Activated CD8-positive, alpha-beta T cell treated with anti-CD3 and anti-CD28 coated beads for 36 hours (primary cell): ENCODE measurements around the gene TLR8. TPM values are rescaled to one million over a fixed set of nuclear protein-coding genes. Genes with fewer than 3 reads are reported as not detected.

Experiments used
- ATAC-seq: fragments of 200-7000 bp; cut with Tn5 transposase; one replicate; pipeline ENCODE4 v1.10.0; 2021; ENCODE audit warnings: mild to moderate bottlenecking, moderate library complexity
- CTCF ChIA-PET: fragments of 350-600 bp; sonication (Branson Sonifier 250); formaldehyde crosslinking; loops from one replicate; lab custom pipeline; 2021; ENCODE audit warnings: antibody characterized with exemption; lab: Charles Lee
- POLR2A ChIA-PET: fragments of 350-600 bp; sonication (Branson Sonifier 250); formaldehyde crosslinking; loops from one replicate; lab custom pipeline; 2021; ENCODE audit warnings: antibody characterized with exemption; lab: Charles Lee
- DNase-seq: peaks from one replicate; pipeline ENCODE4 v3.0.0-alpha.2; 2020
- H3K27ac Mint-ChIP-seq: one replicate; pipeline ENCODE4 v1.8.0; 2021; ENCODE audit warnings: mild to moderate bottlenecking, mixed read lengths
- H3K27me3 Mint-ChIP-seq: one replicate; pipeline ENCODE4 v1.8.0; 2021; ENCODE audit warnings: mixed read lengths
- H3K36me3 Mint-ChIP-seq: one replicate; pipeline ENCODE4 v1.8.0; 2021; ENCODE audit warnings: low read depth, mixed read lengths
- H3K4me1 Mint-ChIP-seq: one replicate; pipeline ENCODE4 v1.8.0; 2021; ENCODE audit warnings: low read depth, mixed read lengths
- H3K4me3 Mint-ChIP-seq: one replicate; pipeline ENCODE4 v1.8.0; 2021; ENCODE audit warnings: mild to moderate bottlenecking, moderate library complexity, mixed read lengths
- H3K9me3 Mint-ChIP-seq: one replicate; pipeline ENCODE4 v1.8.0; 2021; ENCODE audit warnings: mixed read lengths
- CTCF ChIP-seq: fragments of 200-600 bp; IDR thresholded peaks from one replicate; pipeline ENCODE4 v1.8.0; 2022; ENCODE audit warnings: antibody characterized with exemption, mild to moderate bottlenecking
- intact Hi-C: fragments of 100-400 bp; cut with micrococcal nuclease; formaldehyde crosslinking; loops from one replicate; pipeline ENCODE4 v1.10.0; 2022
- total RNA-seq, 2 experiments: library from RNA; stranded (reverse); gene quantifications; one replicate each; pipeline ENCODE4 v1.2.3, GENCODE V29; 2021

Gene TLR8
- total RNA-seq, 2 experiments from 2014 or later = not detected

- no peak for TF ChIP-seq CTCF
- DNase-seq (no peak), ATAC-seq (no peak)
- intact Hi-C loops = no loop called here
- no peak overlapping the region for H3K27ac Mint-ChIP-seq
- peaks cover 8% of the 10 kb centered on the region for H3K4me1 Mint-ChIP-seq
- H3K27me3 Mint-ChIP-seq = peaks cover 3% of the 10 kb centered on the region
- CTCF ChIA-PET = interaction anchor here (0.9 kb wide), 1 partner anchor 24 kb away, joined by 6 read pairs; no protein-coding TSS in a partner anchor
- H3K9me3 Mint-ChIP-seq = no peaks in the 10 kb centered on the region
- H3K4me3 Mint-ChIP-seq = no peak overlapping the region
- POLR2A ChIA-PET = no interaction called here
- no peaks in the 10 kb centered on the region for H3K36me3 Mint-ChIP-seq
These were observed 15.6 kb downstream of the TLR8 start for GRCh38 chrX:12921886-12922598.

- ATAC-seq = no peak
- no peak for TF ChIP-seq CTCF
- Mint-ChIP-seq H3K36me3 (no peaks in the 10 kb centered on the region), H3K4me3 (no peak overlapping the region), H3K4me1 (peaks cover 8% of the 10 kb centered on the region), H3K27ac (no peak overlapping the region), H3K9me3 (no peaks in the 10 kb centered on the region), H3K27me3 (peaks cover 3% of the 10 kb centered on the region)
- POLR2A ChIA-PET = interaction anchor here (0.6 kb wide), 1 partner anchor 28 kb away, joined by 3 read pairs; no protein-coding TSS in a partner anchor
- DNase-seq = no peak
- intact Hi-C loops = no loop called here
- CTCF ChIA-PET = no interaction called here
These were observed 16.1 kb downstream of the TLR8 start for GRCh38 chrX:12922599-12922919.

GRCh38 chrX:12929701-12930100, 23.3 kb downstream of the TLR8 start:
- Mint-ChIP-seq H3K4me1 (peaks cover 2% of the 10 kb centered on the region), H3K27ac (no peak overlapping the region), H3K36me3 (no peaks in the 10 kb centered on the region), H3K27me3 (no peaks in the 10 kb centered on the region), H3K4me3 (no peak overlapping the region), H3K9me3 (no peaks in the 10 kb centered on the region)
- ChIA-PET CTCF (no interaction called here), POLR2A (no interaction called here)
- ATAC-seq = peak; percentile 56
- intact Hi-C loops = no loop called here
- DNase-seq = no peak
- no peak for TF ChIP-seq CTCF

- intact Hi-C loops = no loop called here
- no peaks in the 10 kb centered on the region for H3K9me3 Mint-ChIP-seq
- no peak overlapping the region for H3K4me3 Mint-ChIP-seq
- no peak for TF ChIP-seq CTCF
- peak; percentile 27 for ATAC-seq
- H3K27me3 Mint-ChIP-seq = no peaks in the 10 kb centered on the region
- POLR2A ChIA-PET = interaction anchor here (0.7 kb wide), 1 partner anchor 32 kb away, joined by 3 read pairs; no protein-coding TSS in a partner anchor
- no peak overlapping the region for H3K27ac Mint-ChIP-seq
- CTCF ChIA-PET = no interaction called here
- no peaks in the 10 kb centered on the region for H3K36me3 Mint-ChIP-seq
- no peak for DNase-seq
- peaks cover 2% of the 10 kb centered on the region for H3K4me1 Mint-ChIP-seq
These were observed 23.7 kb downstream of the TLR8 start for GRCh38 chrX:12930150-12930549.

GRCh38 chrX:12932244-12932643, 25.8 kb downstream of the TLR8 start:
- ChIA-PET CTCF (no interaction called here), POLR2A (no interaction called here)
- Mint-ChIP-seq H3K4me3 (no peak overlapping the region), H3K27ac (no peak overlapping the region), H3K9me3 (no peaks in the 10 kb centered on the region), H3K4me1 (peaks cover 2% of the 10 kb centered on the region), H3K27me3 (no peaks in the 10 kb centered on the region), H3K36me3 (no peaks in the 10 kb centered on the region)
- no peak for TF ChIP-seq CTCF
- no peak for ATAC-seq
- intact Hi-C loops = no loop called here
- DNase-seq = no peak
